A549 (cell line): ENCODE measurements around the gene MRPS34. TPM values are rescaled to one million over a fixed set of nuclear protein-coding genes. Genes with fewer than 3 reads are reported as not detected.

Experiments
- ATAC-seq, 2 experiments: fragments of 200-7000 bp in 1 of 2; fragments of >200 bp in 1 of 2; cut with Nextera tagmentation in 1 of 2; cut with Tn5 transposase in 1 of 2; 3 replicates each; pipeline versions ENCODE4 v1.8.0 to v1.9.1; 2018 to 2020; ENCODE audit warnings: mild to moderate bottlenecking in 1 of 2, moderate library complexity in 1 of 2
- CTCF ChIA-PET: fragments of 300-600 bp; sonication (Branson Sonifier 250); formaldehyde crosslinking; extraction: SDS; loops from one replicate; lab custom pipeline; 2021; ENCODE audit warnings: antibody characterized with exemption, inconsistent platforms; lab: Yijun Ruan, JAX
- POLR2A ChIA-PET: fragments of 350-600 bp; formaldehyde crosslinking; extraction: SDS; loops from one replicate; lab custom pipeline; 2021; ENCODE audit warnings: antibody characterized with exemption, inconsistent platforms; lab: Yijun Ruan, JAX
- DNase-seq, 2 experiments: peaks; one replicate each; pipeline versions ENCODE4 v3.0.0 to v3.0.0-alpha.2; 2011 to 2016; ENCODE audit warnings: low read depth in 1 of 2, low spot score in 1 of 2
- FAIRE-seq: peaks from 2 replicates; lab custom pipeline; 2011; peaks lifted over from hg19 to GRCh38; lab: Jason Lieb, UNC
- H3K27ac ChIP-seq, 2 experiments: fragments of >200 bp; sonication (Bioruptor Twin); formaldehyde crosslinking; 3 replicates each; pipeline ENCODE4 v1.5.1; 2016 to 2017
- H3K4me1 ChIP-seq: fragments of >200 bp; sonication (Bioruptor Twin); formaldehyde crosslinking; 3 replicates; pipeline ENCODE4 v1.6.1; 2016
- H3K4me2 ChIP-seq: fragments of >200 bp; sonication (Bioruptor Twin); formaldehyde crosslinking; 3 replicates; pipeline ENCODE4 v1.6.1; 2016
- H3K4me3 ChIP-seq: fragments of >200 bp; sonication (Bioruptor Twin); formaldehyde crosslinking; 3 replicates; pipeline ENCODE4 v1.5.1; 2016
- H3K9me3 ChIP-seq: fragments of >200 bp; sonication (Bioruptor Twin); formaldehyde crosslinking; 3 replicates; pipeline ENCODE4 v1.6.1; 2016
- ATOH8 ChIP-seq: fragments of 250-450 bp; sonication (Bioruptor Pico); IDR thresholded peaks from 2 replicates; pipeline ENCODE4 v1.5.0; 2020; ENCODE audit warnings: low read depth, mild to moderate bottlenecking, moderate library complexity
- CBX2 ChIP-seq: fragments of 200-600 bp; sonication (generic); IDR thresholded peaks from 2 replicates; pipeline ENCODE4 v1.6.1; 2016; ENCODE audit warnings: low read depth, mild to moderate bottlenecking, borderline replicate concordance
- CTCF ChIP-seq: fragments of >200 bp; sonication (Bioruptor Twin); formaldehyde crosslinking; IDR thresholded peaks from 3 replicates; pipeline ENCODE4 v1.5.1; 2016
- HEYL ChIP-seq: fragments of 250-450 bp; sonication (Bioruptor Pico); IDR thresholded peaks from 2 replicates; pipeline ENCODE4 v1.8.0; 2021; ENCODE audit warnings: mild to moderate bottlenecking, moderate library complexity
- JUN ChIP-seq, 2 experiments: fragments of >200 bp; sonication (Bioruptor Twin); formaldehyde crosslinking; IDR thresholded peaks; 2 replicates in 1 of 2; 3 replicates in 1 of 2; pipeline ENCODE4 v1.6.1; 2016 to 2017
- MAX ChIP-seq: IDR thresholded peaks from 2 replicates; pipeline ENCODE4 v1.6.1; 2012
- NFE2L2 ChIP-seq: fragments of 150-350 bp; conservative IDR thresholded peaks from 2 replicates; pipeline ENCODE4 v1.6.1; 2014; ENCODE audit warnings: low read length
- NR3C1 ChIP-seq: fragments of >200 bp; sonication (Bioruptor Twin); formaldehyde crosslinking; IDR thresholded peaks from 3 replicates; pipeline ENCODE4 v1.6.1; 2017
- POLR2A ChIP-seq: IDR thresholded peaks from 2 replicates; pipeline ENCODE4 v1.6.1; 2012; ENCODE audit warnings: mild to moderate bottlenecking, low read length
- RAD21 ChIP-seq, 2 experiments: fragments of >200 bp in 1 of 2; sonication (Bioruptor Twin) in 1 of 2; formaldehyde crosslinking in 1 of 2; IDR thresholded peaks in 1 of 2; conservative IDR thresholded peaks in 1 of 2; 2 replicates in 1 of 2; 3 replicates in 1 of 2; pipeline ENCODE4 v1.6.1; 2012 to 2018; ENCODE audit warnings: inconsistent platforms in 1 of 2
- SMC3 ChIP-seq: fragments of >200 bp; sonication (Bioruptor Twin); formaldehyde crosslinking; IDR thresholded peaks from 3 replicates; pipeline ENCODE4 v1.6.1; 2018; ENCODE audit warnings: inconsistent platforms
- ZFP36 ChIP-seq: fragments of 450-650 bp; IDR thresholded peaks from 2 replicates; pipeline ENCODE4 v1.6.1; 2014; ENCODE audit warnings: borderline replicate concordance; ENCODE audit not compliant: partially characterized antibody
- WGBS: methylation state at CpG from one replicate; pipeline ENCODE4 v1.1.6; 2017; ENCODE audit errors: missing lambda C conversion rate; 5-methylcytosine and 5-hydroxymethylcytosine counted together
- polyA plus RNA-seq, 4 experiments: library from polyadenylated mRNA; depleted of rRNA in 3 of 4; stranded (reverse); fragments of >200 nt; fragmentation: RNase III in 1 of 4; extraction: RNeasy Plus Mini Kit Qiagen cat#74134 plus additional on column Dnase treatment in 1 of 4; gene quantifications; 2 replicates in 3 of 4; 3 replicates in 1 of 4; pipeline ENCODE4 v1.2.3, GENCODE V29; 2011 to 2017

MRPS34 gene
- polyA plus RNA-seq, 2 of the 4 experiments (the other 2 are of a cell fraction): 118 to 220 TPM

GRCh38 chr16:1763521-1764511 is 9.1 kb downstream of the MRPS34 start:
- Histone ChIP-seq H3K4me2 (no peak overlapping the region), H3K4me1 (no peaks in the 10 kb centered on the region), H3K27ac (no peak overlapping the region)
- CTCF ChIA-PET: interaction anchor here (0.7 to 8.5 kb wide), 28 partner anchors 9 to 426 kb away, joined by 3 to 56 read pairs (median 4); partner anchors contain the start of genes EME2, IFT140, IGFALS and MAPK8IP3
- 85% methylated on average over 41 of the region's 81 CpGs for WGBS
- TF ChIP-seq RAD21 (conservative IDR thresholded peaks at IDR 0.05 in 1 of 2, IDR thresholded peaks at IDR 0.05 in 1 of 2) (peak; percentile 58 to 68; a peak in 4 of 5 replicates), ZFP36 (no peak), MAX (0 out of 2 replicates have a peak, but pooled peaks have one; percentile 33), SMC3 (peak; percentile 49), HEYL (CRISPR knock-in tag) (no peak), CTCF (peak; percentile 46)
- TF ChIP-seq, all 56 proteins: peak for 4
- peak; percentile 10 to 65; a peak in 3 of 6 replicates for ATAC-seq
- H3K4me3 ChIP-seq: no peak overlapping the region
- no peaks in the 10 kb centered on the region for H3K9me3 ChIP-seq
- peak in 1 of 2 experiments; percentile 56 for DNase-seq
- POLR2A ChIA-PET: interaction anchor here (1.1 to 1.9 kb wide), 2 partner anchors 58 to 72 kb away, joined by 3 to 6 read pairs; partner anchors contain the start of gene MAPK8IP3
- no peak for FAIRE-seq

GRCh38 chr16:1762879-1763520 is 9.9 kb downstream of the MRPS34 start:
- no peak overlapping the region for H3K4me3 ChIP-seq
- FAIRE-seq (no peak), DNase-seq (no peak), ATAC-seq (no peak)
- H3K4me2 ChIP-seq: no peak overlapping the region
- no peak overlapping the region for H3K27ac ChIP-seq
- ChIA-PET POLR2A (interaction anchor here (1.1 to 1.9 kb wide), 2 partner anchors 57 to 71 kb away, joined by 3 to 6 read pairs; partner anchors contain the start of gene MAPK8IP3), CTCF (interaction anchor here (1.0 to 8.5 kb wide), 13 partner anchors 9 to 330 kb away, joined by 3 to 56 read pairs (median 5); partner anchors contain the start of genes EME2, IGFALS, MAPK8IP3 and MRPS34)
- TF ChIP-seq NR3C1: no peak
- no peaks in the 10 kb centered on the region for H3K9me3 ChIP-seq
- 90% methylated on average over 8 of the region's 24 CpGs for WGBS
- H3K4me1 ChIP-seq: no peaks in the 10 kb centered on the region

- ChIA-PET POLR2A (no interaction called here), CTCF (interaction anchor here (1.3 to 8.5 kb wide), 3 partner anchors 12 to 55 kb away, joined by 3 to 56 read pairs (median 15); partner anchors contain the start of gene MAPK8IP3)
- ATAC-seq: no peak
Measured at GRCh38 chr16:1762196-1762878, 10.6 kb downstream of the MRPS34 start.

More at GRCh38 chr16:1762196-1762878, 10.6 kb downstream of the MRPS34 start:
- H3K4me1 ChIP-seq: no peaks in the 10 kb centered on the region
- DNase-seq (no peak), FAIRE-seq (no peak)
- WGBS: 93% methylated on average over 30 of the region's 30 CpGs
- no peak overlapping the region for H3K27ac ChIP-seq
- H3K4me2 ChIP-seq: no peak overlapping the region
- no peak for TF ChIP-seq ATOH8
- TF ChIP-seq ZFP36: no peak
- no peak for TF ChIP-seq POLR2A
- no peak for TF ChIP-seq CBX2
- TF ChIP-seq NFE2L2: no peak
- TF ChIP-seq JUN (IDR thresholded peaks at IDR 0.05): no peak
- no peak overlapping the region for H3K4me3 ChIP-seq
- H3K9me3 ChIP-seq: no peaks in the 10 kb centered on the region
